Activated naive CD8-positive, alpha-beta T cell treated with anti-CD3 and anti-CD28 coated beads, Interleukin-2, amount 50 U/mL, for 24 hours (primary cell): ENCODE results near the gene RASSF5.
A peak's percentile ranks its signal among the peaks of the same experiment; 100 is the strongest.

Experiments used
- ATAC-seq: fragments of 150-1000 bp; cut with Tn5 transposase; one replicate; pipeline ENCODE4 v1.10.0; 2021
- DNase-seq: peaks from one replicate; pipeline ENCODE4 v3.0.0; 2021
- H3K27ac Mint-ChIP-seq: one replicate; pipeline ENCODE4 v1.8.0; 2021; ENCODE audit warnings: mild to moderate bottlenecking, mixed read lengths
- H3K27me3 Mint-ChIP-seq: one replicate; pipeline ENCODE4 v1.8.0; 2021; ENCODE audit warnings: mixed read lengths
- H3K36me3 Mint-ChIP-seq: one replicate; pipeline ENCODE4 v1.8.0; 2021; ENCODE audit warnings: low read depth, mixed read lengths
- H3K4me1 Mint-ChIP-seq: one replicate; pipeline ENCODE4 v1.8.0; 2021; ENCODE audit warnings: mixed read lengths
- H3K4me3 Mint-ChIP-seq: one replicate; pipeline ENCODE4 v1.8.0; 2021; ENCODE audit warnings: mild to moderate bottlenecking, moderate library complexity, mixed read lengths
- H3K9me3 Mint-ChIP-seq: one replicate; pipeline ENCODE4 v1.8.0; 2021; ENCODE audit warnings: mixed read lengths

Gene RASSF5

GRCh38 chr1:206511362-206512057 lies 4.2 kb downstream of the RASSF5 start:
- Mint-ChIP-seq H3K4me1 (peaks cover 27% of the 10 kb centered on the region), H3K36me3 (no peaks in the 10 kb centered on the region), H3K9me3 (no peaks in the 10 kb centered on the region), H3K27ac (no peak overlapping the region), H3K27me3 (peaks cover 37% of the 10 kb centered on the region), H3K4me3 (no peak overlapping the region)
- DNase-seq, result no peak
- ATAC-seq, result no peak

GRCh38 chr1:206512058-206512850 lies 4.9 kb downstream of the RASSF5 start:
- H3K27me3 Mint-ChIP-seq, result peaks cover 37% of the 10 kb centered on the region
- no peaks in the 10 kb centered on the region for H3K9me3 Mint-ChIP-seq
- H3K4me1 Mint-ChIP-seq, result peaks cover 24% of the 10 kb centered on the region
- no peak for ATAC-seq
- H3K27ac Mint-ChIP-seq, result no peak overlapping the region
- no peak for DNase-seq
- H3K36me3 Mint-ChIP-seq, result no peaks in the 10 kb centered on the region
- H3K4me3 Mint-ChIP-seq, result no peak overlapping the region

- no peak overlapping the region for H3K27ac Mint-ChIP-seq
- no peaks in the 10 kb centered on the region for H3K36me3 Mint-ChIP-seq
- no peak overlapping the region for H3K4me3 Mint-ChIP-seq
- ATAC-seq, result no peak
- H3K9me3 Mint-ChIP-seq, result no peaks in the 10 kb centered on the region
- H3K27me3 Mint-ChIP-seq, result peaks cover 37% of the 10 kb centered on the region
- DNase-seq, result no peak
- peaks cover 23% of the 10 kb centered on the region for H3K4me1 Mint-ChIP-seq
Measured at GRCh38 chr1:206512851-206513180, 5.5 kb downstream of the RASSF5 start.

- Mint-ChIP-seq H3K4me1 (peaks cover 16% of the 10 kb centered on the region), H3K9me3 (no peaks in the 10 kb centered on the region), H3K4me3 (no peak overlapping the region), H3K27ac (no peak overlapping the region), H3K27me3 (peaks cover 30% of the 10 kb centered on the region), H3K36me3 (no peaks in the 10 kb centered on the region)
- ATAC-seq, result no peak
- DNase-seq, result no peak
Measured at GRCh38 chr1:206513312-206514111, 6.2 kb downstream of the RASSF5 start.

- H3K27me3 Mint-ChIP-seq, result peaks cover 16% of the 10 kb centered on the region
- no peak overlapping the region for H3K4me3 Mint-ChIP-seq
- peaks cover 10% of the 10 kb centered on the region for H3K4me1 Mint-ChIP-seq
- H3K9me3 Mint-ChIP-seq, result no peaks in the 10 kb centered on the region
- no peaks in the 10 kb centered on the region for H3K36me3 Mint-ChIP-seq
- DNase-seq (no peak), ATAC-seq (no peak)
- no peak overlapping the region for H3K27ac Mint-ChIP-seq
Measured at GRCh38 chr1:206514813-206515387, 7.6 kb downstream of the RASSF5 start.

- H3K36me3 Mint-ChIP-seq, result no peaks in the 10 kb centered on the region
- DNase-seq (no peak), ATAC-seq (no peak)
- no peaks in the 10 kb centered on the region for H3K9me3 Mint-ChIP-seq
- H3K27me3 Mint-ChIP-seq, result peaks cover 7% of the 10 kb centered on the region
- H3K4me3 Mint-ChIP-seq, result no peak overlapping the region
- H3K4me1 Mint-ChIP-seq, result peaks cover 10% of the 10 kb centered on the region
- H3K27ac Mint-ChIP-seq, result no peak overlapping the region
Measured at GRCh38 chr1:206516728-206516990, 9.3 kb downstream of the RASSF5 start.

GRCh38 chr1:206517784-206518183 lies 10.5 kb downstream of the RASSF5 start:
- no peaks in the 10 kb centered on the region for H3K27me3 Mint-ChIP-seq

GRCh38 chr1:206518206-206518605 lies 10.9 kb downstream of the RASSF5 start:
- DNase-seq (no peak), ATAC-seq (no peak)
- no peak overlapping the region for H3K27ac Mint-ChIP-seq
- no peaks in the 10 kb centered on the region for H3K27me3 Mint-ChIP-seq
- no peaks in the 10 kb centered on the region for H3K36me3 Mint-ChIP-seq
- no peak overlapping the region for H3K4me3 Mint-ChIP-seq
- H3K4me1 Mint-ChIP-seq, result peaks cover 10% of the 10 kb centered on the region
- no peaks in the 10 kb centered on the region for H3K9me3 Mint-ChIP-seq

More at GRCh38 chr1:206517784-206518183, 10.5 kb downstream of the RASSF5 start:
- DNase-seq, result no peak
- ATAC-seq, result no peak
- Mint-ChIP-seq H3K4me3 (no peak overlapping the region), H3K27ac (no peak overlapping the region), H3K36me3 (no peaks in the 10 kb centered on the region), H3K9me3 (no peaks in the 10 kb centered on the region), H3K4me1 (peaks cover 10% of the 10 kb centered on the region)

GRCh38 chr1:206518743-206519142 lies 11.4 kb downstream of the RASSF5 start:
- no peak overlapping the region for H3K4me3 Mint-ChIP-seq
- H3K9me3 Mint-ChIP-seq, result no peaks in the 10 kb centered on the region
- H3K27ac Mint-ChIP-seq, result no peak overlapping the region
- ATAC-seq (no peak), DNase-seq (no peak)
- H3K36me3 Mint-ChIP-seq, result no peaks in the 10 kb centered on the region
- H3K27me3 Mint-ChIP-seq, result no peaks in the 10 kb centered on the region
- peaks cover 10% of the 10 kb centered on the region for H3K4me1 Mint-ChIP-seq

GRCh38 chr1:206521127-206521526 lies 13.8 kb downstream of the RASSF5 start:
- ATAC-seq (no peak), DNase-seq (no peak)
- Mint-ChIP-seq H3K27me3 (no peaks in the 10 kb centered on the region), H3K9me3 (no peaks in the 10 kb centered on the region), H3K4me3 (no peak overlapping the region), H3K27ac (no peak overlapping the region), H3K4me1 (peaks cover 7% of the 10 kb centered on the region), H3K36me3 (no peaks in the 10 kb centered on the region)

- DNase-seq (no peak), ATAC-seq (no peak)
- peaks cover 4% of the 10 kb centered on the region for H3K4me1 Mint-ChIP-seq
- no peaks in the 10 kb centered on the region for H3K36me3 Mint-ChIP-seq
- no peaks in the 10 kb centered on the region for H3K27me3 Mint-ChIP-seq
- H3K4me3 Mint-ChIP-seq, result no peak overlapping the region
- H3K9me3 Mint-ChIP-seq, result no peaks in the 10 kb centered on the region
- no peak overlapping the region for H3K27ac Mint-ChIP-seq
Measured at GRCh38 chr1:206521694-206522402, 14.5 kb downstream of the RASSF5 start.

- H3K9me3 Mint-ChIP-seq, result no peaks in the 10 kb centered on the region
- DNase-seq (no peak), ATAC-seq (peak; percentile 15)
- no peaks in the 10 kb centered on the region for H3K27me3 Mint-ChIP-seq
- no peak overlapping the region for H3K27ac Mint-ChIP-seq
- H3K36me3 Mint-ChIP-seq, result no peaks in the 10 kb centered on the region
- peaks cover 4% of the 10 kb centered on the region for H3K4me1 Mint-ChIP-seq
- H3K4me3 Mint-ChIP-seq, result no peak overlapping the region
Measured at GRCh38 chr1:206524739-206525364, 17.5 kb downstream of the RASSF5 start.

GRCh38 chr1:206526064-206526911 lies 19.0 kb downstream of the RASSF5 start:
- Mint-ChIP-seq H3K4me3 (no peak overlapping the region), H3K4me1 (peaks cover 4% of the 10 kb centered on the region), H3K9me3 (no peaks in the 10 kb centered on the region), H3K27ac (no peak overlapping the region), H3K36me3 (no peaks in the 10 kb centered on the region), H3K27me3 (no peaks in the 10 kb centered on the region)
- no peak for ATAC-seq
- no peak for DNase-seq
